HG02973 (cell line): ENCODE measurements around the gene CCDC106.

Source experiments
- ATAC-seq: cut with Tn5 transposase; IDR thresholded peaks from one replicate; pipeline ENCODE4 v1.9.1; 2021; ENCODE audit warnings: moderate library complexity; ENCODE audit not compliant: unreplicated experiment

CCDC106 gene

GRCh38 chr19:55693336-55693974 lies 45.4 kb downstream of the CCDC106 start:
- ATAC-seq, result no peak

DNA sequence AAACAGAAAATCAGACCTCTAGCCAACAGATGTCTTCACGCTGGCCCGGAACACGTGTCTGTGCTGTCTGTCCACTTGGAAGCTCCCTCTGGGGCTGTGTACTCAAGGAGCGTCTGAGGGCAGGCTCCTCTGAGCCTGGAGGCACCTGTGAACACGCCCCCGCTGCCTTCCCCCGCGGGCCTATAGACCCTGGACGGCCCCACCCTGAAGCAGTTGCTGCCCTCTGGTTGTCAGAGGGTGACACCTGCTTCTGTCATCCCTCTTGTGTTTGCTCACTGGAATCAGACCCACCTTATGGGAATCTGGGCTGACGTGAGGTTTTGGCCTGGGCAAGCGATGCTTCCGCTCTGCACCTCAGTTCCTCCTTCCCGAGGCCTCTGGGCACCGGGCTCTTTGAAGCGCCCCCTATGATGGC lies 46.2 kb downstream of the CCDC106 start:
- ATAC-seq, result no peak

- ATAC-seq, result no peak
These were observed 46.9 kb downstream of the CCDC106 start for GRCh38 chr19:55694656-55695491.

GRCh38 chr19:55695511-55696290 lies 47.7 kb downstream of the CCDC106 start:
- no peak for ATAC-seq

DNA sequence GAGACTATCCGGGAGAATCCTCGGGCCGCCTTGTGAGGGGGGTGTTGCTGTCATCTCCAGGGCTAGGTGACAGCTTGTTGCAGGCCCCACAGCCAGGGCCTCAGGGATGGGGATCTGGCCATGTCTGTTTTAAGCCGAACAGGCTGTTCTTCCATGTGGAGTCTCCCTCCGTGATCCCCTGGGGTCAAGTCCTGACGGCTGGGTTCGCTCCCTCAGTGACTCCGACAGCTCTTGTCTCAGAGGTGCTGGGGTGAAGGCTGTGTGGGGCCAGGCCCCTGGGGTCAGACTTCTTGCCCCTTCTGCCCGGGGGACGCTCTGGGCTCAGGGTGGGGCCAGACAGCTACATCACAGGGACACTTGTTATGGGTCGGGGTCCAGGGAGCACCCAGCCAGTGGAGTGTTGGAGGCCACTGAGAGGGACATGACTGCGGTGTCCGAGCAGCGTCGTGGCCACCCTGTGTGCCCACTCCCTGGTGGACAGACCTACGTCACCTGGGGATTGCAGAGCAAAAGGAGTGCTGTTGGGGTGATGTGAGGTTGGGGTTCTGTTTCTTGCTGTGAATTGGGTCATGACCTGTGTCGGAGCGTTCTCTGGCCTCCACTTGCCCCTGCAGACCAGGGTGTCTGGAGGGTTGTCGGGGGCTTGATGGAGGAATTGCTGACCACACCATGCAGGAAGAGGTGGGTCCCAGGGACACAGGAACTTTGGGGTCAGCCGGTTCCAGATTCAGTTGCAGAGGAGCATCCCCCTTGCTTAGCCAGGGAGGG lies 48.5 kb downstream of the CCDC106 start:
- no peak for ATAC-seq

DNA sequence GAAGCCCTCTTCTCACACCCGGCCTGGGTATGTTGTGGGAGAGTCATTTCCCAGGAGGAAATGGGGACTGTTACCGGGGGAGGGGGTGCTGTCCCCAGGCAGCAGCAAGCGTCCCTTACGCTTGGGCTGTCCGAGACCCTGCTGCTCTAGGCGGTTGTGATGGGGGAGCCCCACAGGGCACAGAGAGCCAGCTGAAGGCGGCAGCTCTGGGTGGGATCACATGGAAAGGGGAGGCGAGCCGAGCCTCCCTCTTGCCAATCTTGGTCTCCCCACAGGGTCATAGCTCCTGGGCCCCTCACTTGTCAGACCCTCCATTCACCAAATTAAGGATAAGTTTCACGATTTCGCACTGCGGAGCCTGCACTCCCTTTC lies 49.0 kb downstream of the CCDC106 start:
- no peak for ATAC-seq

DNA sequence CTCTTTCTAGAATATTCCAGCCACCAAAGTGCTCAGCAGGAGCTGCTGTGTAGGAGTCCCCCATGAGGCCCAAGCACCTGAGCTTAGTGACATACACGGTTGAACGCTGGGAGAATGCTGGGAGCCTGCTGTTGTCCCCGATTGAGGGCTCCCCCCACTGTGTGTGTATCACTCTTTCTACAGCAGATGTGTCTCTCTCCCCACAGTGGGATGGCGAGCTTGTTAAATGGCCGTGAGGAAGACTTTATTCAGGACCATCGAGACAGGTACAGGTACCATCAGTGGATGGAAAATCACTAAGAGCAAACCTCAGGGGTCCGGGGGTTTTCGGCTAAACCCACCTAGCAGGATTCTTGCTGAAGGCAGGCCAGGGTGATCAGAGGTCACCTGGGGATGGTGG lies 49.7 kb downstream of the CCDC106 start:
- ATAC-seq, result no peak

- no peak for ATAC-seq
These were observed 50.2 kb downstream of the CCDC106 start for GRCh38 chr19:55698256-55698655.

DNA sequence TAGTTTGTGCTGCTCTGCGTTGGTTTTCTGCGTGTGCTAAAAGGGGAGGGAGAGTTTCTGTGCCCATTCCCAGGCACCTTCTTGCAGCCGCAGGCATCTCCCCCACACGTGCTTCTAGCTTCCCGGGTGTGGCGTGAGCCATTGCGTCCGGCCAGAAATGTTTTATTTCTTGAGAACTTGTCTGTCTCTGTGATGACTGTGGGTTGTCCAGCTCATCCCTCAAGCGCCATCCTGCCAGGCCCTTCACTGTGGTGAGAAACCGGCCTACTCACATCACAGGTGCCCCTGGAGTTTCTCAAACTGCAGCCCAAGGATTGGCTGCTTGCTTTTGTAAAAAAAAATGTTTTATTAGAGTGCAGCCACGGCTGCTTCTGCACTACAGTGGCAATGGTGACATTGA lies 51.2 kb downstream of the CCDC106 start:
- no peak for ATAC-seq

DNA sequence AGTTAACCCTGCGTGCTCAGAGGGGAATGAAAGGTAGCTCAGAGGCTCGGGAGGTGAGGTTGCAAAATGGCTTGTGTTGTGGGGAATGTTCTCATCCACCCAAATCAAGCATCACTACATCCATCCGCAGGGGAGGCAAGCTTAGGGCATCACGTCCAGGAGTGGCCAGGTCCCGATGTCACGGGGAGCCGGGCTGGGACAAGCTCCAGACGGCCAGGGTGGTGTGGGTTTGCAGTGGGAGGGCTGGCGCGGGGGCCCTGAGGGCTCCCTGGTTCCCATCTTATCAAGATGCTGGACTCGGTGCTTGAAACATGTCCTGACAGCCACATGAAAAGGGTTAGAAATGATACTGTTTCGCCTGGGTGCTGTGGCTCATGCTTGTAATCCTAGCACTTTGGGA lies 52.8 kb downstream of the CCDC106 start:
- no peak for ATAC-seq

DNA sequence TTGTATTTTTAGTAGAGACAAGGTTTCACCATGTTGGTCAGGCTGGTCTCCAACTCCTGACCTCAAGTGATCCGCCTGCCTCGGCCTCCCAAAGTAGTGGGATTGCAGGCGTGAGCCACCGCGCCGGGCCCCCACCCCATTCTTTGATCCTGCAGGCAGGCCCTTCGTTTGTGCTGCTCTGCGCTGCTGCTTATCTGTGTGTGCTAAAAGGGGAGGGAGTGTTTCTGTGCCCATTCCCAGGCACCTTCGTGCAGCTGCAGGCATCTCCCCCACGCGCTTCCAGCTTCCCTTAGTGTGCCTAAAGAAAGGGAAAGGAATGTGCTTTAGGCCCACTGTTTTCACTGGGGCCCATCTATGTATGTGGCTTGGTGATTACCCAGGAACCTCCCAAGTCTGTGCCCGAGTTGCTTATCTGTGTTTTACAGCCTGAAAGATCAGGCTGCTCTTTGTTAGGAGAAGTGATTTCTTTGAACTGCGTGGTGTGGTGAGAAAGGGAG lies 54.2 kb downstream of the CCDC106 start:
- no peak for ATAC-seq
